DOHH2 (cell line): Measurements from ENCODE around the gene POGLUT3.

Experiments
- EZH2phosphoT487 ChIP-seq: fragments of 200-600 bp; sonication (generic); IDR thresholded peaks from 2 replicates; pipeline ENCODE4 v1.6.1; 2017; ENCODE audit warnings: borderline replicate concordance, mild to moderate bottlenecking, antibody characterized with exemption, low read length, moderate library complexity, mixed read lengths
- TF ChIP-seq, protein P1 (sequence below): fragments of 200-600 bp; sonication (generic); IDR thresholded peaks from one replicate; pipeline ENCODE4 v1.5.1; 2014; ENCODE audit warnings: antibody characterized with exemption, mild to moderate bottlenecking, low read depth, low read length; ENCODE audit not compliant: poor library complexity, severe bottlenecking

DNA sequence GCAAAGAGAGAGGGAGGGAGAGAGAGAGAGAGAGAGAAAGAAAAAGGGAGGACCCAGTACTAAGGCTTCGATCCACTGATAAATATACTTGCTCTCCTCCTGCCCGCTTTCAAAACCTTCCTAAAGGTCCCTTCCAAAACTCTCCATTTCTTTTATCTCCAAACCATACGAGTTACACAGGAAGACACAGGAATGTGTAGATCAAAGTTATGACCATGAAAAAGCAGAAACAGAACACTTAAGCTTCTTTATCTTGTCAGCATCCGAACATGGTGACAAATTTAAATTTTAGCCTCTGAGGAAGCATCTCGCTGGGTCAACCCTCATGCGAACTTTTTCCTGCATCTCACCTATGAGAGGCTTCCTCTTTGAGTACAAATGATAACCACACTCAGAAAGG lies 29.2 kb upstream of the POGLUT3 start:
- TF ChIP-seq, protein P1, sequence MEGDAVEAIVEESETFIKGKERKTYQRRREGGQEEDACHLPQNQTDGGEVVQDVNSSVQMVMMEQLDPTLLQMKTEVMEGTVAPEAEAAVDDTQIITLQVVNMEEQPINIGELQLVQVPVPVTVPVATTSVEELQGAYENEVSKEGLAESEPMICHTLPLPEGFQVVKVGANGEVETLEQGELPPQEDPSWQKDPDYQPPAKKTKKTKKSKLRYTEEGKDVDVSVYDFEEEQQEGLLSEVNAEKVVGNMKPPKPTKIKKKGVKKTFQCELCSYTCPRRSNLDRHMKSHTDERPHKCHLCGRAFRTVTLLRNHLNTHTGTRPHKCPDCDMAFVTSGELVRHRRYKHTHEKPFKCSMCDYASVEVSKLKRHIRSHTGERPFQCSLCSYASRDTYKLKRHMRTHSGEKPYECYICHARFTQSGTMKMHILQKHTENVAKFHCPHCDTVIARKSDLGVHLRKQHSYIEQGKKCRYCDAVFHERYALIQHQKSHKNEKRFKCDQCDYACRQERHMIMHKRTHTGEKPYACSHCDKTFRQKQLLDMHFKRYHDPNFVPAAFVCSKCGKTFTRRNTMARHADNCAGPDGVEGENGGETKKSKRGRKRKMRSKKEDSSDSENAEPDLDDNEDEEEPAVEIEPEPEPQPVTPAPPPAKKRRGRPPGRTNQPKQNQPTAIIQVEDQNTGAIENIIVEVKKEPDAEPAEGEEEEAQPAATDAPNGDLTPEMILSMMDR = no peak
- no peak for TF ChIP-seq EZH2phosphoT487
